ENCODE results near the gene CUX1. TPM values are rescaled to one million over a fixed set of nuclear protein-coding genes. Genes with fewer than 3 reads are reported as not detected.

Gene CUX1
- total RNA-seq, 1 experiment from 2014 or later, result 39.6 TPM

DNA sequence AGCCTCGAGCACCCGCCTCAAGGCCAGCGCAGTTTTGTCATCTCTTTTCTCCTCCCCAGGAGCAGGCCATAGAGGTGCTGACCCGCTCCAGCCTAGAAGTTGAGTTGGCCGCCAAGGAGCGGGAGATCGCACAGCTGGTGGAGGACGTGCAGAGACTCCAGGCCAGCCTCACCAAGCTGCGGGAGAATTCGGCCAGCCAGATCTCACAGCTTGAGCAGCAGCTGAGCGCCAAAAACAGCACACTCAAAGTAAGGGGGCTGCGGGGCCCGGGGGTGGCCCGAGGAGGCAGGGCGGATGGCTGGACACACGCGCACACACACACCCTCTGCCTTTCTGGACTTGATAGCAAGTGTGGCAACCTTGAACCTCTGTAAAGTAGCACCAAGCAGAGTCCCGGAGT, 361.0 kb downstream of the CUX1 start:
- POLR2A ChIA-PET (ENCODE audit: unreplicated experiment), result no interaction called here
- DNase-seq (no peak), ATAC-seq (no peak)
- H3K4me2 ChIP-seq (ENCODE audit: low read length), result no peak overlapping the region
- intact Hi-C loops (cut with micrococcal nuclease), result no loop called here
- H3K9me2 ChIP-seq (replicated peaks; ENCODE audit: low read length), result no peaks in the 10 kb centered on the region
- no peaks in the 10 kb centered on the region for H3K36me3 ChIP-seq (ENCODE audit: low read depth, low read length)
- BruUV-seq (replicated peaks), result no TSS peak
- no peaks in the 10 kb centered on the region for H3K27me3 ChIP-seq (ENCODE audit: low read length)
- no peak overlapping the region for H3K4me3 ChIP-seq (ENCODE audit: low read length)
- TF ChIP-seq EZH2 (IDR thresholded peaks at IDR 0.05; ENCODE audit: low read length, unreplicated experiment) (no peak), EZH2phosphoT487 (IDR thresholded peaks at IDR 0.05; ENCODE audit: borderline replicate concordance, low read length) (no peak)
- TF ChIP-seq, protein P1, sequence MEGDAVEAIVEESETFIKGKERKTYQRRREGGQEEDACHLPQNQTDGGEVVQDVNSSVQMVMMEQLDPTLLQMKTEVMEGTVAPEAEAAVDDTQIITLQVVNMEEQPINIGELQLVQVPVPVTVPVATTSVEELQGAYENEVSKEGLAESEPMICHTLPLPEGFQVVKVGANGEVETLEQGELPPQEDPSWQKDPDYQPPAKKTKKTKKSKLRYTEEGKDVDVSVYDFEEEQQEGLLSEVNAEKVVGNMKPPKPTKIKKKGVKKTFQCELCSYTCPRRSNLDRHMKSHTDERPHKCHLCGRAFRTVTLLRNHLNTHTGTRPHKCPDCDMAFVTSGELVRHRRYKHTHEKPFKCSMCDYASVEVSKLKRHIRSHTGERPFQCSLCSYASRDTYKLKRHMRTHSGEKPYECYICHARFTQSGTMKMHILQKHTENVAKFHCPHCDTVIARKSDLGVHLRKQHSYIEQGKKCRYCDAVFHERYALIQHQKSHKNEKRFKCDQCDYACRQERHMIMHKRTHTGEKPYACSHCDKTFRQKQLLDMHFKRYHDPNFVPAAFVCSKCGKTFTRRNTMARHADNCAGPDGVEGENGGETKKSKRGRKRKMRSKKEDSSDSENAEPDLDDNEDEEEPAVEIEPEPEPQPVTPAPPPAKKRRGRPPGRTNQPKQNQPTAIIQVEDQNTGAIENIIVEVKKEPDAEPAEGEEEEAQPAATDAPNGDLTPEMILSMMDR (conservative IDR thresholded peaks at IDR 0.05; ENCODE audit: low read depth, low read length), result no peak
- H3K27ac ChIP-seq (ENCODE audit: low read length), result no peak overlapping the region
- H3F3A ChIP-seq (ENCODE audit: low read length, unreplicated experiment), result no peaks in the 10 kb centered on the region
- no peak overlapping the region for H3K9ac ChIP-seq (ENCODE audit: low read length)
- no peak overlapping the region for H2AFZ ChIP-seq (ENCODE audit: low read length)
- no peaks in the 10 kb centered on the region for H3K4me1 ChIP-seq (ENCODE audit: insufficient read depth, low read length)
- CTCF ChIA-PET, result no interaction called here
- H3K9me3 ChIP-seq (ENCODE audit: low read length), result no peaks in the 10 kb centered on the region
- H3K79me2 ChIP-seq (ENCODE audit: low read length), result no peaks in the 10 kb centered on the region
- H4K20me1 ChIP-seq (ENCODE audit: low read length), result no peaks in the 10 kb centered on the region

DNA sequence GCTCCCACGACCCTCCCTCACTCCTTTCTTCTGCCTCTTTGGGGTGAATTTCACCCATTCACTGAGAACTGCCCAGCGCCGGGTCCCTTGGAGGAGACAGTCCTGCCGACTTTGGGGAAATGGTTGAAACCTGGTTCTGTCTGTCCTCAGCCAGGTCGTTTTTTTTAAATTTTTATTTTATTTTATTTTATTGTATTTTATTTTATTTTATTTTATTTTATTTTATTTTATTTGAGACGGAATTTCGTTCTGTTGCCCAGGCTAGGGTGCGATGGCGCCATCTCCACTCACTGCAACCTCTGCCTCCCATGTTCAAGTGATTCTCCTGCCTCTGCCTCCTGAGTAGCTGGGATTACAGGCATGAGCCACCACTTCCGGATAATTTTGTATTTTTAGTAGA, 363.3 kb downstream of the CUX1 start:
- H3K9me2 ChIP-seq (replicated peaks; ENCODE audit: low read length), result no peaks in the 10 kb centered on the region
- no peak overlapping the region for H3K9ac ChIP-seq (ENCODE audit: low read length)
- POLR2A ChIA-PET (ENCODE audit: unreplicated experiment), result no interaction called here
- no peaks in the 10 kb centered on the region for H3K9me3 ChIP-seq (ENCODE audit: low read length)
- H3F3A ChIP-seq (ENCODE audit: low read length, unreplicated experiment), result no peaks in the 10 kb centered on the region
- no peaks in the 10 kb centered on the region for H3K79me2 ChIP-seq (ENCODE audit: low read length)
- no peak for DNase-seq
- CTCF ChIA-PET, result no interaction called here
- H3K4me1 ChIP-seq (ENCODE audit: insufficient read depth, low read length), result no peaks in the 10 kb centered on the region
- H2AFZ ChIP-seq (ENCODE audit: low read length), result no peak overlapping the region
- no peaks in the 10 kb centered on the region for H3K27me3 ChIP-seq (ENCODE audit: low read length)
- H3K36me3 ChIP-seq (ENCODE audit: low read depth, low read length), result no peaks in the 10 kb centered on the region
- no peaks in the 10 kb centered on the region for H4K20me1 ChIP-seq (ENCODE audit: low read length)
- no peak for ATAC-seq
- no peak overlapping the region for H3K4me2 ChIP-seq (ENCODE audit: low read length)
- no peak overlapping the region for H3K27ac ChIP-seq (ENCODE audit: low read length)
- TF ChIP-seq, protein P1 (conservative IDR thresholded peaks at IDR 0.05; ENCODE audit: low read depth, low read length), result no peak
- TF ChIP-seq EZH2phosphoT487 (IDR thresholded peaks at IDR 0.05; ENCODE audit: borderline replicate concordance, low read length) (no peak), EZH2 (IDR thresholded peaks at IDR 0.05; ENCODE audit: low read length, unreplicated experiment) (no peak)
- intact Hi-C loops (cut with micrococcal nuclease), result no loop called here
- no peak overlapping the region for H3K4me3 ChIP-seq (ENCODE audit: low read length)
- no TSS peak for BruUV-seq (replicated peaks)

DNA sequence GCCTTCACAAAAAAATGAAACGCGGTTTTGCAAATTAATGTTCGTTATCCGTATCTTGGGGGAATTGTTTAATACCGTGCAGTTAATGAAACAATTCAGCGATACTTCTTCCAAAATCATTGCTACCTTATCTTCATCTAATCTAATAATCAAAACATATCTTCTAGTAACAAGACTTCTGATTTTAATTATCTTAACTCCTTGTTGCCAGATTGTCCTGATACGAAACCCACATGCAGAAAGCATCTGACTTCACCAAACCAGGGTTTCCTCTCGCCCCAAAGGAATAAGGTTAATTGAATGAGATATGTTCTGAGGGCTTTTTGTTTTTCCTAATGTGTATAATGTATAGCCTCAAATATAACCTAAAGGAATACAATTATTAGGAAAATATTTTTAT, 364.1 kb downstream of the CUX1 start:
- Histone ChIP-seq H3K4me1 (ENCODE audit: insufficient read depth, low read length) (no peaks in the 10 kb centered on the region), H3K79me2 (ENCODE audit: low read length) (no peaks in the 10 kb centered on the region), H3K36me3 (ENCODE audit: low read depth, low read length) (no peaks in the 10 kb centered on the region), H3K27me3 (ENCODE audit: low read length) (no peaks in the 10 kb centered on the region), H3K9ac (ENCODE audit: low read length) (no peak overlapping the region), H2AFZ (ENCODE audit: low read length) (no peak overlapping the region), H3F3A (ENCODE audit: low read length, unreplicated experiment) (no peaks in the 10 kb centered on the region), H3K4me3 (ENCODE audit: low read length) (no peak overlapping the region), H3K9me3 (ENCODE audit: low read length) (no peaks in the 10 kb centered on the region), H4K20me1 (ENCODE audit: low read length) (no peaks in the 10 kb centered on the region), H3K9me2 (replicated peaks; ENCODE audit: low read length) (no peaks in the 10 kb centered on the region), H3K4me2 (ENCODE audit: low read length) (no peak overlapping the region), H3K27ac (ENCODE audit: low read length) (no peak overlapping the region)
- ChIA-PET POLR2A (ENCODE audit: unreplicated experiment) (no interaction called here), CTCF (no interaction called here)
- intact Hi-C loops (cut with micrococcal nuclease), result no loop called here
- BruUV-seq (replicated peaks), result no TSS peak
- no peak for DNase-seq
- TF ChIP-seq EZH2phosphoT487 (IDR thresholded peaks at IDR 0.05; ENCODE audit: borderline replicate concordance, low read length), result no peak
- TF ChIP-seq, protein P1 (conservative IDR thresholded peaks at IDR 0.05; ENCODE audit: low read depth, low read length), result no peak
- no peak for TF ChIP-seq EZH2 (IDR thresholded peaks at IDR 0.05; ENCODE audit: low read length, unreplicated experiment)
- no peak for ATAC-seq
